Gastroesophageal sphincter (tissue), 4 donors: ENCODE data around the gene RFPL4A. TPM values are rescaled to one million over a fixed set of nuclear protein-coding genes. Genes with fewer than 3 reads are reported as not detected.
"Not testable (repeated sequence)": the region's sequence is repeated elsewhere in the genome, so short reads cannot be mapped to it uniquely, and the experiment has no call there.

Experiments
- ATAC-seq: fragments of 150-250 bp; one replicate; pipeline ENCODE4 v1.9.1; 2016; ENCODE audit warnings: mild to moderate bottlenecking, moderate library complexity
- H3K27ac ChIP-seq, 4 donors: fragments of 200-600 bp; sonication (generic) in 3 of 4; 1 replicate in 3 of 4; 2 replicates in 1 of 4; pipeline ENCODE4 v1.5.1; 2016 to 2019
- H3K27me3 ChIP-seq: fragments of 200-600 bp; sonication (generic); one replicate; pipeline ENCODE4 v1.5.1; 2019
- H3K36me3 ChIP-seq, 2 donors: fragments of 200-600 bp; sonication (generic); one replicate each; pipeline ENCODE4 v1.5.1; 2019; ENCODE audit warnings: control low read depth in 1 of 2
- H3K4me1 ChIP-seq, 3 donors: fragments of 200-600 bp; sonication (generic); 1 replicate in 2 of 3; 2 replicates in 1 of 3; pipeline ENCODE4 v1.5.1; 2016 to 2019; ENCODE audit warnings: control low read depth in 2 of 3
- H3K4me3 ChIP-seq, 2 donors: fragments of 200-600 bp; sonication (generic); one replicate each; pipeline ENCODE4 v1.5.1; 2019; ENCODE audit warnings: mild to moderate bottlenecking in 1 of 2, moderate library complexity in 1 of 2
- H3K9me3 ChIP-seq, 3 donors: fragments of 200-600 bp; sonication (generic); one replicate each; pipeline ENCODE4 v1.5.1; 2017 to 2019; ENCODE audit warnings: control low read depth in 2 of 3
- CTCF ChIP-seq, 4 experiments: fragments of 200-600 bp in 2 of 4; fragments of 450-650 bp in 2 of 4; sonication (generic) in 1 of 4; IDR thresholded peaks; one replicate each; pipeline ENCODE4 v1.5.1; 2017 to 2019; ENCODE audit warnings: antibody characterized with exemption in 4 of 4, mild to moderate bottlenecking in 2 of 4, moderate library complexity in 2 of 4
- EP300 ChIP-seq: sonication (generic); formaldehyde crosslinking; IDR thresholded peaks from one replicate; pipeline ENCODE4 v1.6.1; 2017; ENCODE audit warnings: antibody characterized with exemption, mild to moderate bottlenecking
- POLR2A ChIP-seq, 2 donors: fragments of 450-650 bp; IDR thresholded peaks; one replicate each; pipeline ENCODE4 v1.6.1; 2017; ENCODE audit warnings: antibody characterized with exemption in 2 of 2, mild to moderate bottlenecking in 2 of 2, moderate library complexity in 1 of 2
- POLR2AphosphoS5 ChIP-seq: sonication (generic); formaldehyde crosslinking; IDR thresholded peaks from one replicate; pipeline ENCODE4 v1.6.1; 2017; ENCODE audit warnings: antibody characterized with exemption
- WGBS, 2 donors: methylation state at CpG; one replicate each; pipeline ENCODE4 v1.1.5; 2018; ENCODE audit warnings: low coverage in 1 of 2; 5-methylcytosine and 5-hydroxymethylcytosine counted together
- total RNA-seq, 4 donors: library from RNA; depleted of rRNA; stranded (reverse); fragments of >200 nt; gene quantifications; one replicate each; pipeline ENCODE4 v1.1.0, GENCODE V29; 2016

The RFPL4A gene
- total RNA-seq, 4 donors from 2014 or later: not detected

DNA sequence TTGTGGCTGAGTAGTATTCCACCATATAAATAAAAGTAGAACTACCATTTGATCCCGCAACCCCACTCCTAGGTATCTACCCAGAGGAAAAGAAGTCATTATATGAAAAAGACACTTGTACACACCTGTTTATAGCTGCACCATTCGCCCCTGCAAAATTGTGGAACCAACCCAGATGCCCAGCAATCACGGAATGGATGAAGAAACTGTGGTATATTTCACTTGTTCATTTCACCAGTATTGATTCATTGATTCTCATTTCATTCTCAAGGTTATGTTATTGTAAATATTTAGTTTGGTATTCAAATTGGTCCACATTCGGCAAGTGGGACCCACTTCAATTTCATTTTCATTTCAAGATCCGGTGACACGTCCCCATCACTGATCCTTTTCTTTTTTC is 8.2 kb upstream of the RFPL4A start:
- ATAC-seq: no peak
- TF ChIP-seq CTCF (IDR thresholded peaks at IDR 0.05) (no peak), POLR2AphosphoS5 (no peak), EP300 (no peak), POLR2A (IDR thresholded peaks at IDR 0.05) (no peak)
- Histone ChIP-seq H3K4me3 (no peak overlapping the region), H3K9me3 (no peaks in the 10 kb centered on the region), H3K27me3 (peaks cover 3% of the 10 kb centered on the region), H3K27ac (no peak overlapping the region), H3K36me3 (no peaks in the 10 kb centered on the region), H3K4me1 (no peaks in the 10 kb centered on the region)
- 87 to 93% methylated on average over 3 to 5 of the region's 6 CpGs for WGBS, 2 donors

GRCh38 chr19:55753401-55753800 is 5.5 kb upstream of the RFPL4A start:
- H3K9me3 ChIP-seq: no peaks in the 10 kb centered on the region
- H3K27me3 ChIP-seq: peaks cover 15% of the 10 kb centered on the region
- H3K4me1 ChIP-seq: no peaks in the 10 kb centered on the region
- no peak overlapping the region for H3K27ac ChIP-seq
- 78 to 82% methylated on average over 1 to 3 of the region's 3 CpGs for WGBS, 2 donors
- ATAC-seq: no peak
- TF ChIP-seq CTCF (IDR thresholded peaks at IDR 0.05) (no peak), POLR2A (IDR thresholded peaks at IDR 0.05) (no peak)
- H3K36me3 ChIP-seq: no peaks in the 10 kb centered on the region
- no peak overlapping the region for H3K4me3 ChIP-seq

GRCh38 chr19:55756808-55757207 is 2.1 kb upstream of the RFPL4A start:
- H3K4me3 ChIP-seq, ATAC-seq, H3K9me3 ChIP-seq, H3K36me3 ChIP-seq, H3K4me1 ChIP-seq, H3K27ac ChIP-seq: not testable (repeated sequence)
- peaks cover 15% of the 10 kb centered on the region for H3K27me3 ChIP-seq
- WGBS, 2 donors: 79 to 80% methylated on average over 2 to 4 of the region's 4 CpGs

DNA sequence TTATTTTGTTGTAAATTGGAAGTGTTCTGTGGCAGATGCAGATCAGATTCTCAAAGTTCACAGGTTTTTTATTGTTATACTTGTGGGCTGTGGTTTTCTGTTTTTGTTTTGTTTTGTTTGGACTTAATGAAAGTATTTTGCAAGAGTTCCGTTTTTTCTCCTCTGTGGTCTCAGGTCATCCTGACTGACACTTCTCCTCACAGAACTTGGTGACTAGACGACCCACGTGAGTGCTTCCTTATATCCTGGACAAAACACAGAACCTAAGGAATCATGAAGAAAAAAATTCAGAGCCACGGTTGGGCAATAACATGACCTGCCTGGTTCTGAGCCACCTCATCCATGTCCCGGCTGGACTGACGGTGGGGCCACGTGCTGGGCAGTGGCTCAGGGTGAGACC is 7.6 kb downstream of the RFPL4A start:
- no peak for ATAC-seq
- H3K27me3 ChIP-seq: no peaks in the 10 kb centered on the region
- WGBS, 2 donors: 40 to 73% methylated on average over 6 to 7 of the region's 7 CpGs
- H3K4me3 ChIP-seq: no peak overlapping the region
- no peak for TF ChIP-seq POLR2AphosphoS5
- no peak for TF ChIP-seq CTCF (IDR thresholded peaks at IDR 0.05)
- TF ChIP-seq EP300: no peak
- no peak for TF ChIP-seq POLR2A (IDR thresholded peaks at IDR 0.05)
- H3K36me3 ChIP-seq: no peaks in the 10 kb centered on the region
- H3K4me1 ChIP-seq: no peaks in the 10 kb centered on the region
- H3K27ac ChIP-seq: no peak overlapping the region
- H3K9me3 ChIP-seq: no peaks in the 10 kb centered on the region

GRCh38 chr19:55768818-55769217 is 9.9 kb downstream of the RFPL4A start, which contains the start of gene RFPL4AL1:
RFPL4AL1 (plus strand) TSS chr19:55769118; CDS start chr19:55771805, 2,687 bp downstream.
- not testable (repeated sequence) for H3K4me3 ChIP-seq, ATAC-seq, H3K27me3 ChIP-seq, H3K9me3 ChIP-seq, H3K36me3 ChIP-seq, H3K4me1 ChIP-seq, H3K27ac ChIP-seq
- WGBS, 2 donors: 75 to 83% methylated on average over 5 of the region's 6 CpGs

GRCh38 chr19:55769632-55770031 is 10.7 kb downstream of the RFPL4A start:
- not testable (repeated sequence) for H3K27me3 ChIP-seq, H3K27ac ChIP-seq, H3K9me3 ChIP-seq, H3K4me3 ChIP-seq, ATAC-seq, H3K36me3 ChIP-seq, H3K4me1 ChIP-seq
- 38 to 57% methylated on average over 3 of the region's 3 CpGs for WGBS, 2 donors

- WGBS, 2 donors: 19% methylated on average over 5 of the region's 7 CpGs; no CpG with 5 or more reads in 1 of the 2 donors
- H3K27me3 ChIP-seq: peaks cover 49% of the 10 kb centered on the region
- H3K9me3 ChIP-seq: no peaks in the 10 kb centered on the region
- no peak for ATAC-seq
- TF ChIP-seq POLR2AphosphoS5: no peak
- no peaks in the 10 kb centered on the region for H3K4me1 ChIP-seq
- H3K36me3 ChIP-seq: no peaks in the 10 kb centered on the region
- no peak overlapping the region for H3K4me3 ChIP-seq
- no peak overlapping the region for H3K27ac ChIP-seq
Observed at GRCh38 chr19:55777528-55777927, 18.6 kb downstream of the RFPL4A start.
